Measurements from ENCODE around the gene HMX1. TPM values are rescaled to one million over a fixed set of nuclear protein-coding genes. Genes with fewer than 3 reads are reported as not detected.

The HMX1 gene
- total RNA-seq, 2 experiments from 2014 or later, result not detected

DNA sequence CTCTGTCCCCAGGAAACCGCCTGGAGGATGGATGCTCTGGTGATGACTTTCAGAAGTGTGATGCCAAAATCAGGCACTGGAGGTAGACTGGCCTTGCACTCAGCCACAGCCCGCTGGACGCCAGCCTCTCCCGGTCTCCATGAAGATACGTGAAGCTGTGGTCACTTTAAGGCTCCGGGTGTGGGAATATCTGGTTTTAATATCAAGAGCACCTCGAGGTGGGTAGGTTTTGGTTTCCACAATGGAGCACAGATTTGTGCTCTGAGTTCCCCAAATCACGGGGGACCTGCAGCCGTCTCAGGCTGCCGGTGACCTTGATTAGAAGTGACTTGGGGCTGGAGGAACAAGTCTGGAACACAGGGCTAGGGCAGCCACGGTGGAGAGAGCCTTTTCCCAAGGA is 6.8 kb upstream of the HMX1 start:
- CTCF ChIA-PET (ENCODE audit: unreplicated experiment), result no interaction called here
- Histone ChIP-seq H3K4me1 (ENCODE audit: insufficient read depth, low read length, poor library complexity, severe bottlenecking) (no peaks in the 10 kb centered on the region), H3K4me3 (ENCODE audit: low read depth, low read length, poor library complexity, severe bottlenecking) (no peak overlapping the region), H3K9me2 (ENCODE audit: insufficient read depth, low read length) (no peaks in the 10 kb centered on the region), H3K36me3 (ENCODE audit: insufficient read depth, low read length) (no peaks in the 10 kb centered on the region), H3K79me2 (ENCODE audit: insufficient read depth, low read depth, low read length) (no peaks in the 10 kb centered on the region), H2AFZ (ENCODE audit: low read length) (no peak overlapping the region), H3K4me2 (ENCODE audit: low read length) (no peak overlapping the region), H4K20me1 (ENCODE audit: insufficient read depth, low read length) (no peaks in the 10 kb centered on the region), H3K9me3 (ENCODE audit: low read length) (no peaks in the 10 kb centered on the region), H3K27ac (ENCODE audit: low read depth, low read length, poor library complexity, severe bottlenecking) (no peak overlapping the region)
- BruUV-seq (replicated peaks), result no TSS peak
- POLR2A ChIA-PET, result no interaction called here
- TF ChIP-seq CTCF (conservative IDR thresholded peaks at IDR 0.05; ENCODE audit: low read length) (no peak), EZH2phosphoT487 (IDR thresholded peaks at IDR 0.05; ENCODE audit: borderline replicate concordance, low read depth, low read length) (no peak)
- intact Hi-C loops (cut with micrococcal nuclease; ENCODE audit: unreplicated experiment), result no loop called here
- DNase-seq (ENCODE audit: low spot score), result no peak

- Histone ChIP-seq H3K79me2 (ENCODE audit: insufficient read depth, low read depth, low read length) (no peaks in the 10 kb centered on the region), H3K9me3 (ENCODE audit: low read length) (no peaks in the 10 kb centered on the region), H3K9me2 (ENCODE audit: insufficient read depth, low read length) (no peaks in the 10 kb centered on the region), H3K27ac (ENCODE audit: low read depth, low read length, poor library complexity, severe bottlenecking) (no peak overlapping the region), H3K36me3 (ENCODE audit: insufficient read depth, low read length) (no peaks in the 10 kb centered on the region), H3K4me1 (ENCODE audit: insufficient read depth, low read length, poor library complexity, severe bottlenecking) (no peaks in the 10 kb centered on the region), H2AFZ (ENCODE audit: low read length) (no peak overlapping the region), H3K4me3 (ENCODE audit: low read depth, low read length, poor library complexity, severe bottlenecking) (no peak overlapping the region), H3K4me2 (ENCODE audit: low read length) (no peak overlapping the region), H4K20me1 (ENCODE audit: insufficient read depth, low read length) (no peaks in the 10 kb centered on the region)
- POLR2A ChIA-PET, result no interaction called here
- intact Hi-C loops (cut with micrococcal nuclease; ENCODE audit: unreplicated experiment), result no loop called here
- DNase-seq (ENCODE audit: low spot score), result no peak
- no TSS peak for BruUV-seq (replicated peaks)
- CTCF ChIA-PET (ENCODE audit: unreplicated experiment), result no interaction called here
- TF ChIP-seq EZH2phosphoT487 (IDR thresholded peaks at IDR 0.05; ENCODE audit: borderline replicate concordance, low read depth, low read length) (no peak), CTCF (conservative IDR thresholded peaks at IDR 0.05; ENCODE audit: low read length) (no peak)
Observed at GRCh38 chr4:8877780-8878040, 6.1 kb upstream of the HMX1 start.

DNA sequence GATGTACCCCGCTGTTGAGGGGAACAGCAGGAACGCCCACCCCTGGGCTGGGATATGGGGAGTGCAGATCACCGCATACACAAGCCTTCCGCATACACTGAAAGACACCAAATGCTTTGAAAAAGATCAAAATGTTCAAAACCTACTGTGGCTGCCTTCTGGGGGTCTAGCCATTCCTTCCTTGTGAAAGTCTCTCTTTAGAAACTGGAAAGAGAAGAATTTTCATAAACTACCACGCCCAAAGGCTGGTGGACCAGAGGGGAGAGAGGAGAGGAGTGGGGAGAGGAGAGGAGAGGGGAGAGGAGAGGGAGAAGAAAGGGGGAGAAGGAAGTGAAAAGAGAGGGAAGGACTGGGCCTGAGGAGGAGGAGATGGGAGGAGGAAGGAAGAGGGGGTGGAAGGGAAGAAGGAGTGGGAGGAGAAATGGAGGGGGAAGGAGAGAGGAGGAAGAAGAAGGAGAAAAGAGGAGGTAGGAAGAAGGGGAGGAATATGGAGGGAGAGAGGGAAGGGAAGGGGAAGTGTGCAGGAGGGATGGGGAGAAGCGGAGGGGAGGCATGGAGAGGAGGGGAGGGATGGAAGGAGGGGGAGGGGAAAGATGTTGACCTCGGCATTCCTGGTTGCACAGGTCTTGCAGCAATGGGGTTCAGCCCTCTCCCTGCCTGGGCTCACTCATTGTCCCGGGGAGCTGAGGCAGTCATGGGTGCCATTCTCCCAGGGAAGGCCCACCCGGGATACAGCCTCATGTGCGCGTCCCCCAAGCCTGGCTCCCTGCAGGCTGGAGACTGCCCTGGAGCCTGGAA is 5.5 kb upstream of the HMX1 start:
- H3K36me3 ChIP-seq (ENCODE audit: insufficient read depth, low read length), result no peaks in the 10 kb centered on the region
- H3K27ac ChIP-seq (ENCODE audit: low read depth, low read length, poor library complexity, severe bottlenecking), result no peak overlapping the region
- H2AFZ ChIP-seq (ENCODE audit: low read length), result no peak overlapping the region
- H3K79me2 ChIP-seq (ENCODE audit: insufficient read depth, low read depth, low read length), result no peaks in the 10 kb centered on the region
- no peaks in the 10 kb centered on the region for H3K4me1 ChIP-seq (ENCODE audit: insufficient read depth, low read length, poor library complexity, severe bottlenecking)
- ChIA-PET POLR2A (no interaction called here), CTCF (ENCODE audit: unreplicated experiment) (no interaction called here)
- no peaks in the 10 kb centered on the region for H3K9me2 ChIP-seq (ENCODE audit: insufficient read depth, low read length)
- no peaks in the 10 kb centered on the region for H4K20me1 ChIP-seq (ENCODE audit: insufficient read depth, low read length)
- no TSS peak for BruUV-seq (replicated peaks)
- H3K4me2 ChIP-seq (ENCODE audit: low read length), result no peak overlapping the region
- intact Hi-C loops (cut with micrococcal nuclease; ENCODE audit: unreplicated experiment), result no loop called here
- TF ChIP-seq EZH2phosphoT487 (IDR thresholded peaks at IDR 0.05; ENCODE audit: borderline replicate concordance, low read depth, low read length) (no peak), CTCF (conservative IDR thresholded peaks at IDR 0.05; ENCODE audit: low read length) (no peak)
- H3K9me3 ChIP-seq (ENCODE audit: low read length), result no peaks in the 10 kb centered on the region
- no peak overlapping the region for H3K4me3 ChIP-seq (ENCODE audit: low read depth, low read length, poor library complexity, severe bottlenecking)
- DNase-seq (ENCODE audit: low spot score), result no peak
